ACHN (cell line): Measurements from ENCODE around the gene SLC3A2.
A peak's percentile ranks its signal among the peaks of the same experiment; 100 is the strongest.

Source experiments
- DNase-seq: peaks from one replicate; pipeline ENCODE4 v3.0.0-alpha.2; 2015
- in situ Hi-C: cut with HindIII; loops from 2 replicates; pipeline ENCODE4 v1.10.0; 2017; ENCODE audit warnings: low sequenced_read_pairs, low pct_ligation_motif_present, low pct_unique_long_range_greater_than_20kb

Gene SLC3A2

DNA sequence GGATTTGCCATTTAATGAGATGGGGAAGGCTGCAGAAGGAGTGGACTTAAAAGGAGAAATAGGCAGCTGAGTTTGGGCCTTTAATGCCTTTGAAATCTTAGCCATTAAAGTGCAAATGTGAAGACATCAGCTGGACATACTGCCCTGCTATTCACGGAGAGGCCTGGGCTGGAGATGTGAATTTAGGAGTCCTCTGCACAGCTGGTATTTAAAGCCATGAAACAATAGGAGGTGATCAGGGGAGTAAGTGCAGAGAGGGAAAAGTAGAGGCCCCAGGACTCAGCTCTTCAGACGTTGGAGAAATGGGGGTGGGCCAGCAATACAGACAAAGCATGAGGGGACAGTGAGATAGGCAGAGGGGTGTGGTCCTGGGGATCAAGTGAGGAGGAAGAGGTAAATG, 16.6 kb downstream of the SLC3A2 start:
- in situ Hi-C loops = no loop called here
- no peak for DNase-seq

DNA sequence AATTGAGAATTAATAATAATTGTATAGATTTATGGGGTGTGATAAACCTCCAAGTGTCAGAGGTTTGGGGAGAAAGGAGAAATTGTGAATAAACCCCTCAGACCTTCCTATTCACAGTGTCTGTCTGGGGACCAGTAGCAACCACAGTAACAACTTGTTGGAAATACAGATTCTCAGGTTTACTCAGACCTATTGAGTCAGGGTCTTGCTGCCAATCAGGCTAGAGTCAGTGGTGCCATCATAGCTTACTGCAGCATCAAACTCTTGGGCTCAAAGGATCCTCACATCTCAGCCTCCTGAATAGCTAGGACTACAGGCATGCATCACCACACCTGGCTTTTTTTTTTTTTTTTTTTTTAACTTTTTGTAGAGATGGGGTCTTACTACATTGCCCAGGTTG, 17.3 kb downstream of the SLC3A2 start:
- DNase-seq = no peak
- in situ Hi-C loops = no loop called here

DNA sequence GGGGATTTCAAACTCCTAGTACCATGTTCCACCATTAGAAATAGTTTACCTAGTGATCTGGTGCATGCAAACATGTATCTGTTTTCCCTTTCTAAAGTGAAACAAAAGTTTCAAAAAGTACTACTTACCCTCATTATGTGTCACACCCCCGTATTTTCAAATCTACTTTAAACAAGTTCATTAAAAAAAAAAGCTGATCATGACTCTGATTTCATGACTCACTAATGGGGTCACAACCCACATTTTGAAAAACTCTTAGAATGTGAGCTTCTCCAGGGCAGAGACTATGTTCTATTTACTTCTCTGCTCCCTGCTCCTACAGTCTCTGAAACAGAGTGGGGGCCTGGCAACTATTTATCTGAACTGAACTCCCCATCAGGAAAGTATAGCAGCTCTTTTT, 22.2 kb downstream of the SLC3A2 start:
- in situ Hi-C loops = no loop called here
- no peak for DNase-seq

GRCh38 chr11:62905296-62905695, 24.6 kb downstream of the SLC3A2 start:
- in situ Hi-C loops = no loop called here
- DNase-seq = peak; percentile 11

- peak; percentile 79 for DNase-seq
- in situ Hi-C loops = no loop called here
Observed at GRCh38 chr11:62905927-62906531, 25.3 kb downstream of the SLC3A2 start.

DNA sequence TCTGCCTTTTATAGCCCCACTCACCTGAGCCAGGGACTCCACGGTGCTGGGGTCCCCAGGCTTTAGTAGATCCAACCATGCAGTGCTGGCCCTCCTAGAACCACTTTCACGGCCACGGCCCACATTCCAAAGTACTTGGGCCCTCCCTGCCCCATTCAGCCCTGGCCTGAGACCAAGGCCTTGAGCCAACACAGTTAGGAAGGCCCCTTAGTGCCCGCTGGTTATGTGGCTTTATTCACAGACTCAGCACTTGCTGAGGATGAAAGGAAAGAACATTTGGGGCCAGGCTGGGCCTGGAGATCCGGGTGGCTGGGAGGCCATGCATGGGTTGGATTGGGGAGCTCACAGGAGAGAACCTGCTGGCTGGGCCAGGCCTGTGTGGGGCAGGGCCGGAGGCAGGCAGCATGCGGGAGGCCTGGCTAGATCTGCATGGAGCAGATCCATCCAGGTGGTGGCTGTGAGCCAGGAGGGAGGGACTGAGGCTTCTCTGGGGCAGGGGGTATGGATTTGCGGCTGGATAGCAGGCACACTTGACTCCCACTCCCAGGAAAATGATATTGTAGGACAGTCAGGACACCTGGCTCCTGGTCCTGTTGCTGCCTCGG, 27.9 kb downstream of the SLC3A2 start:
- DNase-seq = no peak
- in situ Hi-C loops = no loop called here

DNA sequence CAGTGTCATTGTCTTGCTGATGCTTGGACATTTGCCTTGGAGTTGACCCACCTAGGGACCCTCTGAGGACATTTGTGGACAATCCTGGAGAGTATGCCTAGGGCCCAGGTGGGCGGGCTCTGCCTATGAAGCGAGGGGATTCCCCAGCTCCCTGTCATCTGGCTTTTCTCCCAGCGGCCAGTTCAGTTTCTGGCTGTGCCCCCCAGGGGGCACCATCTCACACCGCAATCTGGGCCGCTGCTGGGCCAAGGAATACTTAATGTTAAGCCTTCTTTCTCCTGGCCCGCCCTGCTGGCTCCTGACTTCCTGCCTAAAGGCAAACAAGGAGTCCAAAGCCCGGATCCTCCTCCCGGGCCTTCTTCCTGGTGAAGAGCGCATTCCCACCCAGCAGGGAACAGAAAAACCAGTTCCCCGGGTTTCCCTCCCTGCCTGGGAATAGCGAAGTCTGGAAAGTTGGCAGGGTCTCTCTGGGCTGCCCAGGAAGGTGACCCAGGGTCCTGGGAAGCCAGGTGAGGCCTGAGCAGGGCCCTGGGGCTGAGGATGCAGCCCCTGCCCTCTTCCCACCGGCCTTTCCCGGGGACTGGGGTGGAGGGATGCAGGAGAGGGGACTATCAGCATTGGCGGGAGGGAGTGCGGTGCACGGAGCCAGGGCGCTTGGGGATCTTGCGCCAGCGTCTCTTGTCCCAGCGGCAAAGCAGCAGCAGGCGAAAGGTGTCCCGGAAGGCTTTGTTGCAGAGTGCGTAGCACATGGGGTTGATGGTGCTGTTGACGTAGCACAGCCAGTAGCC, 28.6 kb downstream of the SLC3A2 start:
- DNase-seq = peak; percentile 58

DNA sequence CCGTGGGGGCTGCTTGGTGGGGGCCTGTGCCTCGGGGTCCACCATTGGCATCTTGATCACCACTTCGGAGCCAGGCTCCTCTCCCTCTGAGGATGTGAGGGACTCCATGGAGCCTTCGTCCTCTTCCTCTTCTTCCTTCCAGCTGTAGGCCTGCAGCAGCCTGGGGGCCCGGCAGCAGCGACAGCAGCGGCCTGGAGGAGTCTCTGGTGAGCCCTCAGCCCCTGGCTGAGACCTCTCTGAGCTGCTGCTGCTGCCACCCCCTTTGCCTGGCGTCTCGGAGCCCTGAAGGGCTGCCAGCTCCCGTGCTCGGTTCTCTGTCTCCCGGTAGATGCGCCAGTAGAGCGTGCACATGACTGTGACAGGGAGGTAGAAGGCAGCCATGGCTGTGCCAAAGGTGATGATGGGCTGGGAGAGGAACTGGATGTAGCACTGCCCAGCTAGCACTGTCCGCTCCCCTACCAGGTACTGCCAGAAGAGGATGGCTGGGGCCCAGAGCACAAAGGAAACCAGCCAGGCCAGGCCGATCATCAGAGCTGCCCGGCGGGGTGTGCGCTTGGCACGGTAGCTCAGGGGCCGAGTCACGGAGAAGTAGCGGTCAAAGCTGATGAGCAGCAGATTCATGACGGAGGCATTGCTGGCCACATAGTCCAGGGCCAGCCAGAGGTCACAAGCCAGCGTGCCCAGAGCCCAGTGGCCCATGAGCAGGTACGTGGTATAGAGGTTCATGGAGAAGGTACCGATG, 29.6 kb downstream of the SLC3A2 start:
- DNase-seq = no peak
- in situ Hi-C loops = no loop called here

More for the DNA sequence above, 28.6 kb downstream of the SLC3A2 start:
- in situ Hi-C loops = no loop called here

GRCh38 chr11:62911137-62912130, 30.7 kb downstream of the SLC3A2 start:
- no peak for DNase-seq
- in situ Hi-C loops = no loop called here

DNA sequence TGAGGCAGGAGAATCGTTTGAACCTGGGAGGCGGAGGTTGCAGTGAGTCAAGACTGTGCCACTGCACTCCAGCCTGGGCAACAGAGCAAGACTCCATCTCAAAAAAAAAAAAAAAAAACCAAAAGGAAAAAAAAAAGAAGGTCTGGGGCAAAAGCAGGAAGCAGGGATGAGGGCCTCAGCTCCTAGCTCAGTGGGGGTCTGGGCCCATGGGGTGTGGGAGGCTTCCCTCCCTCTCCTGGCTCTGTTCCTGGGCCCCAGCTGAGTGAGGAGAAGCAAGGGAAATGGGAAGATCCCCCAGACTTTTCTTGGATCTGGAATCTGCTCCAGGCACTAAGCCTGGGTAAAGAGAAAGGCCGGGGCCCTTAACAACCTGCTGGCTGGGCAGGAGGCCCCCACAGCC, 31.6 kb downstream of the SLC3A2 start:
- DNase-seq = no peak
- in situ Hi-C loops = no loop called here

GRCh38 chr11:62914416-62914815, 33.7 kb downstream of the SLC3A2 start:
- no peak for DNase-seq
- in situ Hi-C loops = no loop called here

DNA sequence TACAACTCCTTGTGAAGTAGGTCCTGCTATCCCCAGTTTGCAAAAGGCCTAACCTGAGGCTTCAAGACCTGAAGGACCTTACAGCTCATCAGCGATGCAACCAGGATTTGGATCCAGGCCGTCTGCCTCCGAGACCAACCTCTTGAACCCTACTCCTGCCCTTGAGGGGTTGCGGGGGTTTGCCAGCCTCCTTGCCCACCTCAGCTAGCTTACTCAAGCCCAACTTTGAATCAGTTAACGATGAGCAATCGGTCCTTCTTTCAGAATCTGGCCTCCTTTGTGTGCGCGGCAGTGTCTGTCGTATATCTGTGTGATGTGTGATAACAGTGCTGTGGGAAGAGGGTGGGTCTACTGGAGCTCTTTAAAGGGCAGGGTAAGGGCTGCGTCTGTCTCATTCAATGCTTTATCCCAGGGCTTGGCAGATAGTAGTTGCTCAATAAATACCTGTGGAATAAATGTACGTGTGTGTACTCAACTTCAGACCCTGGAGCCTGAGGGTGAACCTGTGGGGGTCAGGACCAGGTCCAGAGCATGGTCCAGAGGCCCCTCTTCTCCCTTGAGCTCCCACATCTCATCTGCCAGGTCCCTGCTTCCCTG, 37.3 kb downstream of the SLC3A2 start:
- in situ Hi-C loops = no loop called here
- no peak for DNase-seq

DNA sequence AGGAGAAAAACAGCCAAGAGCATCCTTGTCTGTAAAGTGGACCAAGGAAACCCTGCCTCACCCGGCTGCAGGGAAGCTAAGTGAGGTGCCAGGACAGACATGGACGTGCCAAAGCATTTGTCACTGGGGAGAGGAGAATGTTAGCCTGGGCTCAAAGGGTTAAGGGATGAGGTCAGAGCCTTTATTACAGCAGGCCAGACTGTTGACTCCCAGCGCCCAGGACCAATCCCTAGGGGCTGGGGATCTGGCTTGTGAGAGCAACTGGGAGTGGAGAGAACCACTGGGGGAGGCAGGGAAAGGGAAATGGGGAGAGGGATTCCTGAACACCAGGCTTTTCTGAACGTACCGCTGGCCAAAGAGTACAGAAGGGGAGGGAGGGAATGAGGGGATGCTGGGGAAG, 37.8 kb downstream of the SLC3A2 start:
- in situ Hi-C loops = no loop called here
- no peak for DNase-seq

- DNase-seq = no peak
- in situ Hi-C loops = no loop called here
Observed at GRCh38 chr11:62919476-62919875, 38.8 kb downstream of the SLC3A2 start.

DNA sequence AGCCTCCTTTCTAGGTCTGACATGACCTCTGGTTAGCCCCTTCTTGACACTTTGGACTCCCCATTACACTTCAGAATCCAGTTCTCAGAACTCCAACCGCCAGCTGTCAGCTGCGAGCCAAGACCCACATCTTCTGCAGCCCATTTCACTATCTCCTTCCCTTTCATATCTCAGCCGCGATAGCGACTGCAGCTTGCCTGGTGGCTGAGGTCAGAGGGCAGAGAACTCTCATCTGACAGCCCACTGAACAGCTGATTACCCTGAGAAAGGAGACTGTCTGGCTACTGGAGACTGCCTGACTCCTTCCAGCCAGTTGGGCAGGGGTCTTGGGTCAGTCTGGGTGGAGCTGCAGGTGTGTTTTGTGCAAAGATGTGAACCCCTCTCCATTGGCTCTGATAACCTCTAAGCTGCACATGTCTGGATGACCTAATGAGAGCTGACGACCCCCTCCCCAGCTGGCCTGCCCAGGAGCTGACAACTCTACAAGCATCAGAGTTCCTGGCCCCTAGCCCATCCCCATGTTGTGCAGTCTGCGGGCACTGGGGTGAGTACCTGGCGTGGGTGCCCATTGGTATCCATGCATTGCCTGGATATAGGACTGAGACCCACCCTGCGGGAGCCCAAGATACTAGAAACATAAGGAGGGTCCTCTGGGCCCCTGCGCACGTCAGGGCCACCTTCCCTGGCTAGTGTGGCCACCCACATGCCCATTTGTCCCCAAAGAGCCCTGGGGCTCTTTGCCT, 39.4 kb downstream of the SLC3A2 start:
- in situ Hi-C loops = no loop called here

DNA sequence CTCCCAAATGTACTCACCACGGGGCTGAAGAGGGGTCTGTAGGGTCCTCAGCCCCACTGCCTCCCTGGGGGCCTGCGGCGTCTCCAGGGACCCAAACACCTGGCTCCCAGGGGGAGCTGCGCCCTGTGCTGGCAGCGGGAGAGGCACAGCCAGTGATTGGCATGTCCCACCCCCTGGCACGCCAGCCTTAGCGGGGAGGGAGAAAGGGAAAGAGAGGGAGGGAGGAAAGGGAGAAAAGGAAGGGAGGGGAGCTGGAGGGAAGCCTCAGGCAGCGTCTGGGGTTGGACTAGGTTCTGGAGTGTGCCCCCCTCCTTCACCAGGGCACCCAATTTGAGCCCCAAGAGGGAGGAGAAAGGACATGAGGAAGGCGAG, 40.5 kb downstream of the SLC3A2 start, which contains the start of gene CHRM1:
TSS of gene CHRM1 (minus strand) at position 163 of the 372 bp plus-strand sequence. CDS start 10,263 bp downstream, outside the sequence.
- DNase-seq = no peak
- in situ Hi-C loops = no loop called here

More for the DNA sequence above, 39.4 kb downstream of the SLC3A2 start:
- no peak for DNase-seq

DNA sequence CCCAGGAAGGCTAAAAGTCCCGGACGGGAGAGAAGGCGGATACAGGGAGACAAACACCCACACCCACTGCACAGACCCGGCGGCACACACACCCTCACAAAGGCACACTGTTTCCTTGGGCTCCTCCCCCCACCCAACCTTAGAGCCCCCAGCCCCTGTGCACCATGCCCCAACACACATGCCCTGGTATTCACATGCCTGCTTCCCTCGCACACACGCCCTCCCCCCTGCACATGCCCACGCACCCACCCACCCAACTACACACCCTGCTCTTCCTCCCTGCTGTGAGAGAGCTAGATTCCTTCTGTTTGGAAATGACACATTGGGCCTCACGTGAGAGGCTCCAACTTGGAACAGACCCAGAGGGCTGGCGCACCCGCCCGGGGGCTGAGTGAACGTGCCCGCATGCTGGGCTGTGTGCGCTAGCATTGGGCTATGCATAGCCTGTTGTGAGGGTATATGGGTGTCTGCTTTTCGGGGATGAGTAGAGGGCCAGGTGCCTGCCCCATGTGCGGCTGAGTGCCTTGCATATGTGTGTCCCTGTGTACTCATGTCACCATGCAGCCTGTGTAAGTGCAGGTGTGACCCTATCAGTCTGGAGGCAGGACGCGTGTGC, 41.0 kb downstream of the SLC3A2 start:
- in situ Hi-C loops = no loop called here

More for the DNA sequence above, 41.0 kb downstream of the SLC3A2 start:
- DNase-seq = no peak
